GM12873 (cell line): ENCODE measurements around the gene SORCS2.

Experiments
- TF ChIP-seq, protein P1 (sequence below): IDR thresholded peaks from 2 replicates; pipeline ENCODE4 v1.5.1; 2012; ENCODE audit warnings: low read depth, mild to moderate bottlenecking, moderate library complexity, low read length, control low read depth; ENCODE audit not compliant: insufficient read depth; ENCODE audit errors: missing control alignments

Gene SORCS2

GRCh38 chr4:7526929-7527535 lies 334.7 kb downstream of the SORCS2 start:
- TF ChIP-seq, protein P1, sequence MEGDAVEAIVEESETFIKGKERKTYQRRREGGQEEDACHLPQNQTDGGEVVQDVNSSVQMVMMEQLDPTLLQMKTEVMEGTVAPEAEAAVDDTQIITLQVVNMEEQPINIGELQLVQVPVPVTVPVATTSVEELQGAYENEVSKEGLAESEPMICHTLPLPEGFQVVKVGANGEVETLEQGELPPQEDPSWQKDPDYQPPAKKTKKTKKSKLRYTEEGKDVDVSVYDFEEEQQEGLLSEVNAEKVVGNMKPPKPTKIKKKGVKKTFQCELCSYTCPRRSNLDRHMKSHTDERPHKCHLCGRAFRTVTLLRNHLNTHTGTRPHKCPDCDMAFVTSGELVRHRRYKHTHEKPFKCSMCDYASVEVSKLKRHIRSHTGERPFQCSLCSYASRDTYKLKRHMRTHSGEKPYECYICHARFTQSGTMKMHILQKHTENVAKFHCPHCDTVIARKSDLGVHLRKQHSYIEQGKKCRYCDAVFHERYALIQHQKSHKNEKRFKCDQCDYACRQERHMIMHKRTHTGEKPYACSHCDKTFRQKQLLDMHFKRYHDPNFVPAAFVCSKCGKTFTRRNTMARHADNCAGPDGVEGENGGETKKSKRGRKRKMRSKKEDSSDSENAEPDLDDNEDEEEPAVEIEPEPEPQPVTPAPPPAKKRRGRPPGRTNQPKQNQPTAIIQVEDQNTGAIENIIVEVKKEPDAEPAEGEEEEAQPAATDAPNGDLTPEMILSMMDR = no peak

DNA sequence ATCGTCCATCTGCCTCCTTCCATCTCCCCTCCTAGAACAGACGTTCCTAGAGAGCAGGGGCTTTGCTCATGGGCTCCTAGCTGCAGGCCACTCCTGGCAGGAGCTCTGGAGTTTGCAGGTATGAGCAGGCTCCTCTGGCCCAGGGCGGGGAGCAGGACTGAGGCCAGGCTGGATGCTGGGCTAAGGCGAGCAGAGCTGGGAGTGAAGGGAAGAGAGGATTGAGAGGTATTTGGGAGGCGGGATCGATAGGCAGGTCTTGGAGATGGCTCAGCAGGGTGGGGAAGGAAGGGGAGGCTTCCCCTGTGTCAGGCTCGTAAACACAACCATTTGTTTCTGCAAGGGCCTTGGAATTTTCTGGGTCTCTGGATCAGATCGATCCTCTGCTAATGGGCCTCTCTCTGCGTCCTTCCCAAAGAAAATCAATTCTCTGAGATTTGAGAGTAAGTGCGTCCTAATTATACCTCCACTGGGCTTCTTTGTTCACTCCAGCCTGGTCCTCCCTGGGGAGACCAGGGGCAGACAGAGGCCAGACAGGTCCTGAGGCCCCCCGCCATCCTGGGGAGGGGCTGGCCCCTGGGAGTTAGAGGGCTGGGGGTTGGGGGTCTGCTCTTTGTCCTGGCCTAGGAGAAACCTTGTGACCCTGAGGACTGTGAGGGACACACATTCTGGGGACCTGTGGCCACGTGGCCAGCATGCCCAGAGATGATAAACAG lies 337.2 kb downstream of the SORCS2 start:
- TF ChIP-seq, protein P1 = no peak

GRCh38 chr4:7530082-7530481 lies 337.7 kb downstream of the SORCS2 start:
- TF ChIP-seq, protein P1 = no peak

GRCh38 chr4:7530932-7531639 lies 338.7 kb downstream of the SORCS2 start:
- TF ChIP-seq, protein P1 = no peak

DNA sequence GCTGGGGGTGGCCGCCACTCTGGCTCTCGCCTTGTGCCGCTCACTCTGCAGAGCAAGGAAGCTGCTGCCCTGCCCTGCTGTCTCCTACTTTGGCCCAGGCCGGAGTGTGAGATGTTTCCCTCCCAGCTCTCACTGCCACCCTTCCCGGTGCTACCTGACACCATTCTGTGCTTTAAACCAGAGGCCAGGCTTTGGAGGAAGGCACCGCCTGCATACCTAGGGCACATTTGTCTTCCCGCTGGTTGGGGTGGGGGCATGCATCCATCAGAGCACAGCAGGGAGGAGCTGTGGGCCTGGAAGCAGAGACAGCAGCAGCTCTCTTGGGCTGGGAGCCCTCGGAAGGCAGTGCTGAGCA lies 339.3 kb downstream of the SORCS2 start:
- TF ChIP-seq, protein P1 = no peak

- TF ChIP-seq, protein P1 = no peak
Measured at GRCh38 chr4:7532043-7532442, 339.7 kb downstream of the SORCS2 start.

GRCh38 chr4:7533267-7533666 lies 340.9 kb downstream of the SORCS2 start:
- TF ChIP-seq, protein P1 = no peak
